GM19193 (cell line): ENCODE measurements around the gene RHEBL1.
A peak's percentile ranks its signal among the peaks of the same experiment; 100 is the strongest.

Experiments
- POLR2A ChIP-seq: IDR thresholded peaks from 4 replicates; pipeline ENCODE4 v1.6.1; 2011; ENCODE audit not compliant: insufficient read depth, insufficient read length; ENCODE audit errors: extremely low read depth

RHEBL1 gene

GRCh38 chr12:49026101-49026500, 43.7 kb downstream of the RHEBL1 start:
- TF ChIP-seq POLR2A, result no peak

- TF ChIP-seq POLR2A, result no peak
Observed at GRCh38 chr12:49025463-49025862, 44.3 kb downstream of the RHEBL1 start.

GRCh38 chr12:49024543-49024942, 45.2 kb downstream of the RHEBL1 start:
- TF ChIP-seq POLR2A, result no peak

- TF ChIP-seq POLR2A, result no peak
Observed at GRCh38 chr12:49023812-49024211, 46.0 kb downstream of the RHEBL1 start.

- TF ChIP-seq POLR2A, result no peak
Observed at GRCh38 chr12:49022558-49023178, 47.1 kb downstream of the RHEBL1 start.

GRCh38 chr12:49021292-49021915, 48.4 kb downstream of the RHEBL1 start:
- TF ChIP-seq POLR2A, result no peak

GRCh38 chr12:49020441-49020840, 49.3 kb downstream of the RHEBL1 start:
- TF ChIP-seq POLR2A, result no peak

GRCh38 chr12:49019443-49020324, 50.1 kb downstream of the RHEBL1 start:
- TF ChIP-seq POLR2A, result peak; percentile 4

- no peak for TF ChIP-seq POLR2A
Observed at GRCh38 chr12:49019120-49019430, 50.7 kb downstream of the RHEBL1 start.

- TF ChIP-seq POLR2A, result peak; percentile 97
Observed at GRCh38 chr12:49018261-49019119, 51.3 kb downstream of the RHEBL1 start, which contains the start of gene PRKAG1. TSS of gene PRKAG1 (minus strand) at chr12:49018776. CDS start at chr12:49018740, 36 bp downstream.

- TF ChIP-seq POLR2A, result no peak
Observed at GRCh38 chr12:49017891-49018260, 51.9 kb downstream of the RHEBL1 start.

GRCh38 chr12:49015196-49015595, 54.6 kb downstream of the RHEBL1 start:
- TF ChIP-seq POLR2A, result no peak
